ENCODE measurements around the gene CLRN2. TPM values are rescaled to one million over a fixed set of nuclear protein-coding genes. Genes with fewer than 3 reads are reported as not detected.

CLRN2 gene, protein sequence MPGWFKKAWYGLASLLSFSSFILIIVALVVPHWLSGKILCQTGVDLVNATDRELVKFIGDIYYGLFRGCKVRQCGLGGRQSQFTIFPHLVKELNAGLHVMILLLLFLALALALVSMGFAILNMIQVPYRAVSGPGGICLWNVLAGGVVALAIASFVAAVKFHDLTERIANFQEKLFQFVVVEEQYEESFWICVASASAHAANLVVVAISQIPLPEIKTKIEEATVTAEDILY
- total RNA-seq, result not detected in 2 replicates

DNA sequence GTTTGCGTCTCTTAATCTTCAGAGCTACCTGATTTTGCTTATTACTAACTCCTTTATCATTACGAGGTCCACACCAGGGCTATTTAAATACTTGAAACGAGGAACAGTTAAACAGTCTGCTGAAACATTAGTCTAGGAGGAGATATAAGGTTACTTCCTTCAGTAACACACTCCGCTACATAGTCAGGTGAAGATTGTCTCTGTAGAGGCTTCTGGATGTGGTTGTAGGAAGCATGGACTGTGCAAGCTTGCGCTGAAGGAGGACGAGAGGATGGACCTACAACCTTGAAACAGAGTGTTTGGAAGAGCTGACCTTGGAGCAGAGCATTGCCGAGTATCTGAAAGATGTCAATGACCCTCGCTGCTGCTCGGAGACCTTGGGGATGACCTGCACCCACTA is at the start of gene CLRN2:
Gene CLRN2 (plus strand): TSS at position 301 of the 400 bp plus-strand sequence. CDS start 102 bp downstream, outside the sequence.
- intact Hi-C loops (cut with micrococcal nuclease), result loop anchor here (5.0 kb wide), 1 partner anchor 1293 kb away; no protein-coding TSS in a partner anchor

DNA sequence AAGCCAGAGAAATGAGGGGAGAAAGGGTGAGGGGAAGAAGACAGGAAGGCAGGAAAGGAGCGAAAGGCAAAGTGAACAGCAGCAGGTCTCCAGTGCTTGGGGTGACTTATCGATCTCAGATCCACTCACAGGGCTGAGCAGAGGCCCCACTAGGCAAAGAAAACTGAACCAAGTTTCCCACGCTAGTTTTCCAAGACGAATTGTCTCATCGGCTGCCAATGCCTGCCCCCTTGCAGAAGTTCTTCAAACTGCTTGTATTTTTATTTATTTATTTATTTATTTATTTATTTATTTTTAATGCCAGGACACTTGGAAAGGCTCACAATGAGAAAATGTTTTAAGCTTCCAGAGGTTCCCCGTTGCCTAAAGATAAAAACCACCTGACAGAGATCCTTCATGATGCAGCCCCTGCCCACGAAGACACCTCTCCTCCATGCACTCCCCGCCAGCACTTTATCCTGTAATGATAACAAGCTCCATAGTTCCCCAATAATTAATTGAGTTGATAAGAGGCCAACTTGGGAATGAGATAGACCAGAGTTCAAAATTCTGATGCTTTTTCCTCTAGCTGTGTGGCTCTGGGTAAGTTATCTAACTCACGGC is 46.2 kb upstream of the CLRN2 start:
- intact Hi-C loops (cut with micrococcal nuclease), result loop anchor here (1.0 kb wide), 1 partner anchor 121 kb away; no protein-coding TSS in a partner anchor

DNA sequence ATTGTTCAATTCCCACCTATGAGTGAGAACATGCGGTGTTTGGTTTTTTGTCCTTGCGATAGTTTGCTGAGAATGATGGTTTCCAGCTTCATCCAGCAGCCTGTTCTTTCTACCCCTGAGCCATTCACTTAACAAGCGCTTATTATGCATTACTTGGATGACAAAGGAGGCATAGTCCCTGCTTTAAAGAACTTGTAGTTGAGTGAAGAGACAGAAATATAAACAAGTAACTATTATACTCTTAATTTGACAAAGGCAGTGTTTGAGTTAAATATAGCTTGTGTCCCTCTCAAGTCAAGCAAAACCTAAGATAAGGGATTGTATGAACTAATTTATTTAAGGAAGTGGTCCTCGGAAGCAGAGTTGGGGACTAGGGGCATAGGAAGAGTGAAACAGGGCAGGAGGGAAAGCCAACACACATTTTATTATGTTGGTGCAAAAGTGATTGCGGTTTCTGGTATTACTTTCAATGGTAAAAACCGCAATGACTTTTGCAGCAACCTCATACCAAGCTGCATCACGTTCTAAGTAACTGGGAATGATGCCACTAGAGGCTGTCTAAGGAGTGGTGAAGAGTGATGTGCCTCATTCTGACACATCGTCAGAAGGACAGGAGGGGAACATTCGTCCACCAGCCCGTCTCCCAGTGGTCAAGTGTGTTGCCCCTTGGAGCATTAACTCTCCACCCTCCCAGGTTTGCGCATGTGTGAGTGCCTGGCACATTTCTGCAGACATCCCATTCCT is 44.9 kb upstream of the CLRN2 start:
- intact Hi-C loops (cut with micrococcal nuclease), result no loop called here

DNA sequence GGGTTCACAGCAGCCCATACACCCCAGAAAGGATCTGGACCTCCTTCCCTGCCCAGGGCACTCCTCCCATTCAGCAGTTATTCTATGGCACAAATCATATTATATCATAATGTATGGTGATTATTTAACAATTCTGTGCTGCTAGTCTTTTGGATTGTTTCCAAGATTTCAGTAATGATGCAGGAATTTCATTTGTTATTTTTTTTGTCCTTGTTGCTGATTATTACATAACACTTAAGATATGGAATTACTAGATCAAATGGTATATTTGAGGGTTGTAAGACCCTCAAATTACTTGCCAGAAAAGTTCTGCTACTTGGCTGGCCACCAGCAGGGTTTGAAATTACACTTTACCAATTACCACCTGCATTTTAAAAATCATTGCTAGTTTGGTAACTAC is 39.5 kb upstream of the CLRN2 start:
- intact Hi-C loops (cut with micrococcal nuclease), result no loop called here

DNA sequence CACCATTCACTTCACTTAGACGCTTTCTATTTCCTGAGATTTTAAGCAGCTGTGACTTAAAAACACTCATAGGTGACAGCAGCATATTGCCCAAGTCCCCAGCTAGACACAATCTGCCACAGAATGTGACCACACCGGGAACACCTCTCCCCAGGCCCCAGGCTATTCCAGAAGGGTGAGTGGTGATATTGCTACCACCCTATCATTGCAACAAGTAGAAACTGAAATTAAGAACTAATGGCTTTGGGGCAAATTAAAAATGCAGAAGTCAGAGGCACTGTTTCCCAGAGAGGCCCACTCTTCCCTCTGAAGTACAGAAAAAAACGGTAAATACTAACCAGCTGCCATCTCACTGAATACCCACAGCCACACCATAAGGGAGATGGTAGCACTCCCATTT is 38.1 kb upstream of the CLRN2 start:
- intact Hi-C loops (cut with micrococcal nuclease), result no loop called here

DNA sequence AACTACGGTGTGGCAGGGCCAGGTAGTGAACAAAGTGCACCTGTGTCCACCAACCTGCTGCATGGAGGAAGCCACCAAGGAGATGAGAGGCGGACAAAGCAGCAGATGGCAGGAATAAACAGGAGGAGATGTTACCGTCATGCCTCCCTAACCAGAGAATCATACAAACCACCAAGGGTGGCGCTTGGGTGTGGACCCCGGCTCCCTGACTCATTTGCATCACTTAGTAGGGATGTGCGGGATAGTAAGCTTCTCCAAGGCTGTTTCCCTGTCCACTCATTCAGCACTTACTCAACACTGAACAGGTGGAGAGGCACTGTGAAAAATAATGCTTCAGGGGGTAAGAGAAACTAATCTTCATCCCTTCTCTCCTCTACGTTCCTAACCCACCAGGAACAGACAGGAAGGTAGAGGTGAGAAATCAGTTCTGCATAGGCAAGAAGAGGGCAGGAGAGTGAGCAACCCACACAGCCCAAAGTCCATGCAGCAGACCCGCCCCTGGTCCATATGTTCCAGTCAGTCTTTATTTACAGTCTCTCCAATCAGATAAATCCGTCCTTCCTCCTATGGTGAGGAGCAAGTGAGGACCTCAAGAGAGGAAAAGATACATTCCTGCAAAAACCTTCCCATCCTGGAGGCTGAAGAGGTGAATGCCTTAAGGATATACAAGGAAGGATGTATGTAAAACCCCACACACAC is 37.0 kb upstream of the CLRN2 start:
- intact Hi-C loops (cut with micrococcal nuclease), result no loop called here

DNA sequence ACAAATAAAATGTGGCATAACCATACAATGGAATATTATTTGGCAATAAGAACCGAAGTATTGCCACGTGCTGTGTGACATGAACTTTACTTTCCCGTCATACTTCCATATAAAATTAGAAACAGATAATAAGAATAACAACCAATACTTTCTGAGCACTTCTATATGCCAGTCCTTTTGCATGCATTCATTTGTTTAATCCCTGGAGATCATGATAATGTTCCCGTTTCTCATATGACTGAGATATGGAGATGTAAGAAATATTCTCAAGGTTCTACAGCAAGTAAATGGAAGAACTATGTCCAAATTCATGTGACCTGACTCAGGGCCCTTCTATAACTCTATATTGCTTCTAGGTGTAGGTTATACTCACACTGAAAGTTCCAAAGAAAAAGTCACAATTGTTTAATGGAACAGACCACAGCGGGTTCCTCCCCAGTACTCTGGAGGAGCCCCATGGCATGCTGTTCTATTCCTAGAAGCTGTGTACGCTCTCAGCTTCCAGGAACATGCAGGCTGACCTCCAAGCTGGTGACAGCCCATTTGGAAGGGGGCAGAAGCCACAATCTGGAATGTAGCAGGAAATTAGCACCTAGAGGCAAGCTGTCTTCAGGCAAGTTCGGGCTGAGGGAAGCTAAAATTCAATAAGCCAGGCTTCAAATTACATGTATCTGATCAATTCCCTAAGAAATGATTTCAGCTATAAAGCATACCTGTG is 34.6 kb upstream of the CLRN2 start:
- intact Hi-C loops (cut with micrococcal nuclease), result no loop called here

DNA sequence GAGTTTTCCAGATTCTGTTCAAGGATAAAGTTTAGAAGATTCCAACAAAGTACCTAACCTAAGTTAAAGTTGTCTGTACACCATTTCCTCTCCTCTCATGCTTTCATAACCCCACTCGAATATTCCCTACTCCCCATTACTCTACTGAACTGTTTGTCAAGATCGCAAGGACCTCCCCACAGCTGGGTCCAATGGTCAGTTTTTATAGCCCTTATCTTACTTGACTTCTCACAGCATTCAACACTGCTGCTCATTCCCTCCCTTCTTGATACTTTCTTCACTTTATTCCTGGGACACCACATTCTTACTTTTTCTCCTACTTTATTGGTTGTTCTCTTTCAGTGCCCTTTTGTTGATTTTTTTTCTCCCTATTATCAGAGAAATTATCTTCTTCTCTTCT is 34.0 kb upstream of the CLRN2 start:
- intact Hi-C loops (cut with micrococcal nuclease), result no loop called here

DNA sequence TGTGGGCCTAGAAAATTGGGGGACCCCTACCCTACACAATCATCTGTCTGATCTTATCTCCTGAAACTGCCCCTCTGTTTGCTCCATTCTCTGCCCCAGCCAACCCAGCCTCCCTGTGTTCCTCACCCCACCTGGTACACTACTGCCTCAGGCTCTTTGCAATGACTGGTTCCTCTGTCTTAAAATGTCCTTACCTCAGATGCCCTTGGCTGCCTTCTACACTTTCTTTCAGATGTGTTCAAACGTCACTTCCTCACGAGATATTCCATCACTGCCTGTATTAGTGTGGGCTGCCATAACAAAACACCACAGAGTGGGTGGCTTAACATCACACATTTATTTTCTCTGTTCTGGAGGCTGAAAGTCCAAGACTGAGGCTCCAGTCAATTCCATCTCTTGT is 32.2 kb upstream of the CLRN2 start:
- intact Hi-C loops (cut with micrococcal nuclease), result no loop called here

DNA sequence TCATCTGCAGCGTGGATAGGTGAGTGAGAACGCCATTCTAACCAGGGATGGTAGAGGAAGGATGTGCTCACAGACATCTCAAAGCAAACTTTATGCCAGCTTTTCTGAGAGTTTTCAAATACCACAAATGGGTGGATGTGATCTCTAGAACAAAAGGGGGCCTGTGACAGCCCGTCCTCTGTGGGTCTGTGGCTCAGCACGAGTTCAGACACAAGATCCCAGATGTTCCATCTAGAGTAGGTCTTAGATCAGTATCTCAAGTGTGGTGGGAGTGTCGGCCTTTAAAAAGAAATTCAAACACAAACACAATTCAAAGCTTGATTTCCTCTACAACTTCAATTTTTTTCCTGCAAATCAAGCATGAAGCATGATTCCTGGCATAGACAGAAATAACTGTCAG is 25.8 kb upstream of the CLRN2 start:
- intact Hi-C loops (cut with micrococcal nuclease), result no loop called here

DNA sequence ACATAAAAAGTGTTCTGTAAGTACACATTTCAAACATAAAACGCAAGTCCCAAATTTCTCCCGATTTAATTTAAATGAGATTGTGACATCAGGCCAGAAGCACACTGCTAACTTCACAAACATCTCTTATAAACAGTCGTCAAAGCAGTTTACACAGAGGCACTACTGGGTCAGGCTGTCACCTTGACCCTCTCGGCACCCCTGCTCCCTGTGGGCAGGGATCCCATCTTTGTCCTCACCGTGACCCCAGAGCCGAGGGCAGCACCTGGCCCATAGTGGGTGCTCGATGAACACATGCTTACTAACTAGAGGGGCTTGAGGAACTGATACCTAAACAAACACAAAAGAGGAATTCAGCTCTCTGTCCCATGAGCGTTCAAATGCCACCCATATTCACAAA is 25.2 kb upstream of the CLRN2 start:
- intact Hi-C loops (cut with micrococcal nuclease), result no loop called here

DNA sequence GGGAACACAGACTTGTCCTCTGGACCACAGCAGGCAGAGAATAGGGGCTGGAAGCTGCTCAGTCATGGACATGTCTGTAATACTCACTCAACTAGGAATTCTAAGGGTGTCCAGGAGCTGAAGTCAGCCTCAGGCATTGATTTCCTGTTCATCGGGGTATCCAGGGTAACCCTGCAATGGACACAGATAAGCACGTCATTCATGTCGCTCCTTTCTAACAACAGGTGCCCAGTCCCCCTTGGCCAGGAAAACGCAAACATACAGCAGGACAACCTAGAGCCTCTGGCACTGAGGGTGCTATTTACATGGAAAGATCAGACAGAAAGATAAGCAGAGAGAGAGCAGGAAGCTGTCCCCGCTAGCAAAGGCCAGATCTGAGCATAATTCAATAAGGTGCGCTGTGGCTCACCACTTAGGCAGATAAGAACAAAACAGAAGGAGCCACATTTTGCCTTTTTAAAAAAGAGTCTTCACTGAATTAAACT is 24.3 kb upstream of the CLRN2 start:
- intact Hi-C loops (cut with micrococcal nuclease), result no loop called here

DNA sequence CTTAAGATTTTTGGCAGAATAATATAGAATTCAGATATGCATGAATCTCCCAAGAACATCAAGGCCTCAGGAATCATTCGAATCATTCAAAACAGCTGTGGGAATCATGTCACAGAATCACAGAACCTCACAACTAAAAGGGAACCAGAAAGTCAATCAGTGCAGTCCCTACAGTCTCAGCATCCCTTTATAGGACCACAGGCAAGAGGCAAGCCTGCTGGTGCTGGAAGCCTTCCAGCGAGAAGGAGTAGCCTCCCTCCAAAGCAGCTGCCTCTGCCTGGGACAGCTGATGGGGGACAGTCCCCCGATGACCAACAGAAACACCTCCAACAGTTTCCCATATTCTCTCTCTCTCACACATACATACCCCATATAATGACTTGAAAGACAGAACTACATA is 23.8 kb upstream of the CLRN2 start:
- intact Hi-C loops (cut with micrococcal nuclease), result no loop called here

DNA sequence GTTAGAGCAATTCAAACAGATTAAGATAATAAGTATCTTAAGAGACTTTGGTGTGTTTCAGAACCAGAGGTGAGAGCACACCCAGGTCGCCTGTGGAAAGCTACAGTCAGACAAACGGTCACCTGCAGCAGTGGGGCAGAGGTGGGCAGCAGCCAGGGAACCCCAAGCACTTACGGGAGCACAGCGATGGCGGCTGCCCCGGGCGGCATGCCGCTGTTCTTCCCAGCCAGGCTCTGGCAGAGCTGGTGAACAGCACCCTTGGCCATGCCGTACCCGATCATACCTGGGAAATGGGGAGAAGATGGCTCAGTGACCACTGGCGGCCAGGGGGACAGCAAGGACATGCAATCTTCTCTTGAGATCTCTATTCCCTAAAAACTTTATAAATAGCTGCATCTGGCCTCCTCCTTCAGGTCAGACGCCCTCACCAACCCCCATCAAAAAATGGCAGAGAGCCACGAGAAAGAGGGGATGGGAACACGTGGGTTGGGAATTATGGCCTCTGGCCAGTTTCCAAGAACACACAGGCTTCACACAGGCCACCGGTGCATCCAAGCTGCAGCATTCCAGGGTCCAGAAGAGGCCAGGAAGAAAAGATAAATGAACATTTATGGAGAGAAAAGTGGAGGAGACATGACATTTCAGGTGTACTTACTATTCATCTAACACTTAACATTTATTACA is 22.8 kb upstream of the CLRN2 start:
- intact Hi-C loops (cut with micrococcal nuclease), result no loop called here

DNA sequence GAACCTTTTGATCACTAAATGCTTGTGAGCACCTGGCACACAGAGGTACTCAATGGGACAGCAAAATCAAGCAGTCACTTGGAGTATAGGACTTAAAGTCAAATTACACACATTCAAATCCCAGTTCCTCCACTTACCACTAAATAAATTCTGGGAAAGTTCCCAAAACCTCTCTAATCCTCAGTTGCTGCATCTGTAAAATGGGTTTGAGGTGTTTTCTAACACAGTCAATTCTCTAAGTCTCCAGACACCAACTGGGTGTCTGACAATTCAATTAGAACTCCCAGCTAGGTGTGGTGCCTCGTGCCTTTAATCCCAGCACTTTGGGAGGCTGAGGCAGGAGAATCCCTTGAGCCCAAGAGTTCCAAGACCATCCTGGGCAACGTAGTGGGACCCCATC is 22.1 kb upstream of the CLRN2 start:
- intact Hi-C loops (cut with micrococcal nuclease), result no loop called here

DNA sequence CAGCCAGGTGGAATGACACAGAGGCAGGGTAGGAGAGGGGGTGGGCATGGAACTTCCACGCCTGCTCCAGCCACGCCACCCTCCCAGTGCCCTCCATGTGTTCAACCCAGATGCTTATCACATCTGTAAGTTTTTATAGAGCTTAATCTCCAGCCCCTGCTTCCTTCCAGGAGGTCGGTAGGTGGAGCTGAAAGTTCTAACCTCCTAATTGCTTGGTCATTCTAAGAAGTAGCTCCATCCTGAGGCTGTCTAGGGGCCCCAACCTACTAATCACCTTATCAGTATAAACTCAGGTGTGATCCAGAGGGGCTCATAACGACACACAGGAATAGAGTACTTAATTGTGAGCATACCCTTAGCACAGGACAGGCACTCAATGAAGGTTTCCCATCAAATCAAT is 21.3 kb upstream of the CLRN2 start:
- intact Hi-C loops (cut with micrococcal nuclease), result no loop called here

DNA sequence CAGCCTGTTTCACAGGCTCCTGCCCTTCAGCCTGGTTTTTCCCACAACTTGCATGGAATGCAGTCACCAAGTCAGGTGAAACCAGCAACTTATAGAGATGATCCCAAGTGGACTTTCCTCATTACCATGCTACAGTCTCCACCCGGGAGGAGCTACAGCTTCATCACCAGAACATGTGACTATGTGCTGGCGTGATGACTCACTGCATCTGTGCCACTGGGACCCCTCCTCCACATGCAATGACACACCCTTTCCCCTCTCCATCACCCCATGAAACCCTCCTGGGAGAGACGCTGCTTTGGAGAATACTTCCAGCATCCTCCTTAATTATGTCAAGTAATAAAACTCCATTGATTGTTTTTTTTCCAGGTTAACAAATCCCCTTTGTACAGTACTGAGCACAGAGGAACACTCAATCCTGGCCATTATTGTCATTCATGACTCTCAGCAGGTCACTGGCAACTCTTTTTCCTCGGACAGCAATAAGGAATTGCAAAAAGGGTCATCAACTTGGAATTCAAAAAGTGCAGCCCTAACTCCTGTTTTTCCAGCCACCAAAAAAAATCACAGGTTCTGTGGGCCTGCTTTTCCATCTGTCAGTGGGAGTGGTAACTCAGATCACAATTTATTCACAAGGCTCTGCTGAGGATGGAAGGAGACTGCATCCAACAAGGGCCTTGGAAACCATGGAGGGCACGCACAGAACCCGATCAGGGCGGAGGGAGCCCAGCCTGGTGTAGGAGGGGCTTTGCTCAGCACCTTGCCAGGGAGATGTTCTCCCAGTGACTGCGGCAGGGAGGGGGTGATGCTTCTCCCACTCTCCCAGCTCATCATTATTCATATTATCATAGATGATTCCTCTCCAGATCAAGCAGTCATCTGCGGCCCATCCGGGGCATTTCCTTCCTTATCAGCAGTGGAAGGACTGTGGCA is 20.4 kb upstream of the CLRN2 start:
- intact Hi-C loops (cut with micrococcal nuclease), result no loop called here

DNA sequence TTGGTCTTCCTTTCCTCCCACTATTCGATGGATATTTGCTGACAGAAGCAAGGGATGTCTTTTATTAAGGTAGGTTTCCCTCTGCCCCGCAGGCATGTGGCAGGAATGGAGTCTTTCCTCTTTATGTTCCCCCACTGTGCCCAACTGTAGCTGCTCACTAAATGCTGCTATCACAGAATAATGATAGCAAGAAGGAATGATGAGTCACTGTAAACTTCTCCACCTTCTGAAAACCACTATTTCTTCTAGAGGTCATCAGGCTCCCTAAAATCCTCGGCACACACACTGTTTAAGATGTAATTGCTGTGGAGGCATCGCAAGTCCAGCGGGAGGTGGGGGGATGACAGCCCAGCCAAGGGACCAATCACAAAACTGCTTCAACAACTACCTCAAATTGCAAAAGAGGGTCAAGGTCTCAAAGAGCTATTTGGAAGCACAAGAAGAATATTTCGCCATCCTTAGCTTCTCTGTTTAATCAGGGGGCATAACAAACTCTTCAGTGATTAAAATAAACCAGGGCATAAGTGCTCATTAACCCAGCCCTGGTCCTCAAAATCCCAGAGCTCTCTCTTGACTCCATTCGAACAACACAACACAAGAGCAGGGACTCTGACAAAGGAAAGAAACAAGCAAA is 17.0 kb upstream of the CLRN2 start:
- intact Hi-C loops (cut with micrococcal nuclease), result no loop called here

DNA sequence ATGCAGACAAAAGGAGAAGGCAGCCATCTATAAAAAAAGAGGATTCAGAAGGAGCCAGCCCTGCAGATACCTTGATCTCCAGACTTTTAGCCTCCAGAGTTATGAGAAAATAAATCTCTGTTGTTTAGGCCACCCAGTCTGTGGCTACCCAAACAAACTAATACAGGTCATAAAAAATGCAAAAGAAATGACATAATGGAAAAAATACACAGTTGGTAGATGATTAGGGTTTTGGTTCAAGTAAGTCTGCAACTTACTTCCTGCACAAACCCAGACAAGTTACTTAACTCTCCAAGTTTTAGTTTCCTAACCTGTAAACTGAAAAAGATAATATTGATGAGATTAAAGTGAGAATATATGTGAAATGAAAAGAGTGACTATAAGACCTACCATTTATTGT is 14.4 kb upstream of the CLRN2 start:
- intact Hi-C loops (cut with micrococcal nuclease), result no loop called here
